Subcutaneous abdominal adipose tissue (tissue), 5 donors: Measurements from ENCODE around the gene NCAPH2.
A peak's percentile ranks its signal among the peaks of the same experiment; 100 is the strongest.

ENCODE experiments used
- H3K27ac ChIP-seq: one replicate; pipeline ENCODE4 v1.7.0; 2013; ENCODE audit warnings: low read depth, mild to moderate bottlenecking, inconsistent platforms, low read length, moderate library complexity
- H3K27me3 ChIP-seq, 5 donors: one replicate each; pipeline ENCODE4 v1.7.0; 2013; ENCODE audit warnings: low read length in 5 of 5, inconsistent platforms in 1 of 5; ENCODE audit not compliant: control insufficient read depth in 5 of 5, insufficient read depth in 4 of 5
- H3K36me3 ChIP-seq, 5 donors: one replicate each; pipeline ENCODE4 v1.7.0; 2013; ENCODE audit warnings: low read length in 5 of 5; ENCODE audit not compliant: control insufficient read depth in 5 of 5, insufficient read depth in 5 of 5
- H3K4me1 ChIP-seq, 5 donors: one replicate each; pipeline ENCODE4 v1.7.0; 2013; ENCODE audit warnings: low read length in 5 of 5, mild to moderate bottlenecking in 3 of 5, moderate library complexity in 1 of 5; ENCODE audit not compliant: control insufficient read depth in 5 of 5, insufficient read depth in 5 of 5
- H3K4me3 ChIP-seq, 5 donors: one replicate each; pipeline ENCODE4 v1.7.0; 2013; ENCODE audit warnings: low read length in 5 of 5, low read depth in 1 of 5
- H3K9ac ChIP-seq, 5 donors: one replicate each; pipeline ENCODE4 v1.7.0; 2013; ENCODE audit warnings: low read length in 5 of 5, mild to moderate bottlenecking in 4 of 5, moderate library complexity in 3 of 5
- H3K9me3 ChIP-seq, 5 donors: one replicate each; pipeline ENCODE4 v1.7.0; 2013; ENCODE audit warnings: low read length in 5 of 5; ENCODE audit not compliant: control insufficient read depth in 5 of 5
- donor health status: healthy.
- donor health status: healthy.
- donor health status: healthy.
- donor health status: healthy.
- donor health status: healthy.

Gene NCAPH2

DNA sequence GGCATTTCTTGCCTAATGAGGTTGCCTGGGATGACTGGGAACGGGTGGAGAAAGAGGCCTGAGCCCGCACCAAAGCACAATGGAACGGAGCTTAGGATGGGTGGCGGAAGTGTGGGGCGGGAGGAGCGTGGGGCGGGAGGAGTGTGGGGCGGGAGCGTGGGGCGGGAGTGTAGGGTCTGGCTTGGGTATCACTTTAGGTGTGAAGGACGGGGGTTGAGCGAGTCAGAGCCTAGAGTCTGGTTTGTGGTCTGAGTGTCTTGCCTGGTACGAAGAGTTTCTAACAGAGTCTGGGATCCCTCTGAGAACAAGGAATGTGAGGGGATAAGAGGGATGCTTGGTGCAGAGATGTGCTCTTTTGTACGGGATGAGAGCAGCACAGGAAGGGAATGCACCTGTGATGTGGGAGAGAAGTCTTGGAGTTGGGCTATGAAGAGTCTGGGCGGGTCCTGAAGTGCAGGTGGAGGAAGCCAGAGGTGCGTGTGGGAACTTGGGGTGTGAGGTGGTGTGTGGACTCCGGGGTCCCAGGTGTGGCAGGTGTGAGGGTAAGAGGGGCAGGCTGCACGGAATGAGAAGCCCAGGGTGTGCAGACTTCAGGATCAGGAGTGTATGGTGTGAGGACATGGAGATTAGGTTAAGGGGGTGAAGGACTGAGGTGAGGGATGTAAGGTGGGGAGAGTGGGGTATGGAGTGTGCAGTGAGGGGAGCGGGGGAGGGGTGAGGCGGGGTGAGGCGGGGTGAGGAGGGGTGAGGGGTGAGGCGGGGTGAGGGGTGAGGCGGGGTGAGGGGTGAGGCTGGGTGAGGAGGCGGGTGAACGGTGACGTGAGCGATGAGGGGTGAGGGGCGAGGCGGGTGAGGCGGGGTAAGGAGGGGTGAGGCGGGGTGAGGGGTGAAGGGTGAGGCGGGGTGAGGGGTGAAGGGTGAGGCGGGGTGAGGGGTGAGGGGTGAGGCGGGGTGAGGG, 53.7 kb downstream of the NCAPH2 start:
- Histone ChIP-seq H3K4me1 (peaks cover 7 to 28% (median 25%) of the 10 kb centered on the region in 5 donors), H3K9me3 (no peaks in the 10 kb centered on the region), H3K36me3 (no peaks in the 10 kb centered on the region), H3K27ac (no peak overlapping the region), H3K9ac (no peak overlapping the region), H3K4me3 (no peak overlapping the region), H3K27me3 (no peaks in the 10 kb centered on the region)

DNA sequence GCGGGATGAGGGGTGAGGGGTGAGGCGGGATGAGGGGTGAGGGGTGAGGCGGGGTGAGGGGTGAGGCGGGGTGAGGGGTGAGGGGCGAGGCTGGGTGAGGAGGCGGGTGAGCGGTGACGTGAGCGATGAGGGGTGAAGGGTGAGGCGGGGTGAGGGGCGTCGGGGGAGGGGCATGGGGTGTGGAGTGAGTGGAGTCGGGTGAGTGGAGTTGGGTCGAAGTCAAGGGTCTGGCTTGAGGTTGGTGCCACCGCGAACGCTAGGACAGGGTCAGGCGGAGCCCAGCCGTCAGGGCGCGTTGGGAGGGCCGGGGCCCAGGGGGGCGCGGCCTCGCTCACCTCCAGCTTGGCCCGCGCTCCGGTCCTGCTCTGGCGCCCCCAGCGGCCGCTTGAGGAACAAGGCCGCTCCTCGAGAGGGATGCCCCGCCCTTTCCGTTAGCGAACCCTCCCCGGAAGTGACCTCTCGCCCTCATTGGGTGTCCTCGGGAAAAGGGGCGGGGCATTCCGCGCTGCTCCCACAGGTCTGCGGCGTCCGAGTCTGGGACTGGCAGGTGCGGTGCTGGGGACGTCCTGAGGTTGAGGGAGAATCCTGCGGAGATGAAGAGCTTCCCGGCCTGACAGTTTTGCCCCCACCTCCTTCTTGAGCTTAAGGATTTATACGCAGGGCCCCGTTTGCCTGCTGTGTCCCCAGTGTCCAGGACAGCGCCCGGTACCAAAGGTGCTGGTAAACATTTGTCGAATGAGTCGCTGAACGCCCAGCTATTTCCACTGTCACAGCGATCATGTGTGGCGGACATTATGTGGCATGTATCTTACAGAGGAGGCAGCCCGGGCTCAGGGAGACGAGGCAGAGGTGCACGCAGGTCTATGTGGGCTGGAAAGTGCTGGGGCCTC, 54.7 kb downstream of the NCAPH2 start, which contains the start of gene SYCE3:
TSS of gene SYCE3 (minus strand) at position 397 of the 890 bp plus-strand sequence. CDS start 6,514 bp downstream, outside the sequence.
- peaks cover 0 to 1% (median 0%) of the 10 kb centered on the region in 5 donors for H3K36me3 ChIP-seq
- H3K4me1 ChIP-seq: peaks cover 7 to 28% (median 25%) of the 10 kb centered on the region in 5 donors
- H3K27ac ChIP-seq: peak within 1 kb of the TSS; percentile 94
- no peaks in the 10 kb centered on the region for H3K9me3 ChIP-seq
- no peaks in the 10 kb centered on the region for H3K27me3 ChIP-seq
- peak within 1 kb of the TSS; percentile 87 to 98 (median 90) for H3K9ac ChIP-seq
- H3K4me3 ChIP-seq: peak within 1 kb of the TSS; percentile 87 to 98 (median 94)

DNA sequence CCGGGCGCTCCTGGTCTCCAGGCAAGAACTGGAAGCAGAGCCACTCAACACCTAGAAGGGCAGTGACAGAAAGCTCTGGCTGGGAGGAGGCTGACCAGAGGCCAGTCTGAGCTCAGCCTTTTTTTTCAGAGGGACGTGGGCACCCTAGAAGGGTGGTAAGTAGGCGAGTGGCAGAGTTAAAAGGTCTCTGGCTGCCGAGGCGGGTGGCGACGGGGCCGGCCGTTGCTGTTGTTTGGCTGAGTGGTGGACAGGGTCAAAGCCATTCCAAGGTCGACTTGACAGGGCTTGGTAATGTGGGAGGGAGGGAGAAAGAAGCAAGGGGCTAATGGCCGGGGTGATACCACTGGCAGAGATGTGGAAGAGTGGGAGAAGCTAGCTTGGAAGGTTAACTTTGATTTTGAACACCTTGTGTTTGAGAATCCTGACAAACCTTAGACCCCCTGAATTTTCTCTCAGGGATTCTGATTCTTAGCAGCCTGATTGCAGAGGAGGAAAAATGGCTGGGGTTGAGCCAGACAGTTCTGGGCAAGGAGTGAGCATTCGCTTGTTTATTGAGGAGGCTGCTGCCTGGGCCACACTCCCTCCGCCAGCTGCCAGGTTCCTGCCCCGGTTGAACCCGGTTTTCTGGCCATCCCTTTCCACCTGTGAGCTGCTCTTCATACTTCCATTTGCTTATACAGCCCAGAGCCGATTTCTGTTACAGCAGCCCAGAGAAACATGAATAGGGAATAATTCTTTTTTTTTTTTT, 55.6 kb downstream of the NCAPH2 start:
- Histone ChIP-seq H3K27me3 (no peaks in the 10 kb centered on the region), H3K4me1 (peaks cover 7 to 29% (median 25%) of the 10 kb centered on the region in 5 donors), H3K27ac (peak overlapping the region; percentile 94), H3K36me3 (peaks cover 0 to 4% (median 2%) of the 10 kb centered on the region in 5 donors), H3K4me3 (peak overlapping the region; percentile 87 to 98 (median 94)), H3K9ac (peak overlapping the region; percentile 87 to 98 (median 90)), H3K9me3 (no peaks in the 10 kb centered on the region)

DNA sequence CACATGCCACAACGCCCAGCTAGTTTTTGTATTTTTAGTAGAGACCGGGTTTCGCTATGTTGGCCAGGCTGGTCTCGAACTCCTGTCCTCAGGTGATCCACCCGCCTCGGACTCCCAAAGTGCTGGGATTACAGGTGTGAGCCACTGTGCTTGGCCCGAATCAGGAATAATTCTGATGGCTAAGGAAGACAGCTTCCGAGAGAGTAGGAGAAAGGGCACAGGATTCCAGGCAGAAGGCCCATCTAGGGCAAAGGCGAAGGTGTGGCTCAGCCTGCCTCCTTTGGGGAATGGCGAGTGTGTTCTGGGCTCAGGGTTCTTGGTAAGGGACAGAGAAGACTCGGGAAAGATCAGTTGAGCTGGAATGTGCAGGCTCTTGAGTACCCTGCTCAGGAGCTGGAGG, 56.3 kb downstream of the NCAPH2 start:
- Histone ChIP-seq H3K9ac (peak overlapping the region in 3 of 5 donors; percentile 88 to 98 (median 94)), H3K27ac (peak overlapping the region; percentile 94), H3K27me3 (no peaks in the 10 kb centered on the region), H3K36me3 (peaks cover 0 to 9% (median 8%) of the 10 kb centered on the region in 5 donors), H3K9me3 (no peaks in the 10 kb centered on the region), H3K4me1 (peaks cover 7 to 36% (median 28%) of the 10 kb centered on the region in 5 donors), H3K4me3 (peak overlapping the region in 4 of 5 donors; percentile 2 to 98 (median 23))

DNA sequence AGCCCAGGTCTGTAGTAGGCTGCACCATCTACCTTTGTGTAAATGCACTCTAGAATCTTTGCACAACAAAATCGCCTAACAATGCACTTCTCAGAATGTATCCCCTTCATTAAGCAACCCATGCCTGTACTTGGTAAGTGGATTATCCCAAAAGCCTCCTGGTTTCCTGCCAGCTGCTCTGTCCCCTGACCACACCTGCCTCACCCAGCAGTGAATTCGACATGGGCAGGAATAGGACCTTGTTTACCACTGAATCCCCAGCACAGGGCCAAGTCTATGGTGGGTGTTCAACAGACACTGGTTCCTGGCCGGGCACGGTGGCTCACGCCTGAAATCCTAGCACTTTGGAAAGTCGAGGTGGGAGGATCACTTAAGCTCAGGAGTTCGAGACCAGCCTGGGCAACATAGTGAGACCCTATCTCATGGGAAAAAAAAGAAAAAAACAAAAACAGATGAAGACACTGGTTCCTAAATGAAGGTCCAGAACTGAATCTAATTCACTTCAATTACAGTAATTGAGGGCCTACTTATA, 59.8 kb downstream of the NCAPH2 start:
- Histone ChIP-seq H3K36me3 (peaks cover 0 to 39% (median 18%) of the 10 kb centered on the region in 5 donors), H3K4me1 (peaks cover 7 to 58% (median 50%) of the 10 kb centered on the region in 5 donors), H3K27me3 (no peaks in the 10 kb centered on the region), H3K9ac (no peak overlapping the region), H3K9me3 (no peaks in the 10 kb centered on the region), H3K27ac (no peak overlapping the region), H3K4me3 (no peak overlapping the region)

DNA sequence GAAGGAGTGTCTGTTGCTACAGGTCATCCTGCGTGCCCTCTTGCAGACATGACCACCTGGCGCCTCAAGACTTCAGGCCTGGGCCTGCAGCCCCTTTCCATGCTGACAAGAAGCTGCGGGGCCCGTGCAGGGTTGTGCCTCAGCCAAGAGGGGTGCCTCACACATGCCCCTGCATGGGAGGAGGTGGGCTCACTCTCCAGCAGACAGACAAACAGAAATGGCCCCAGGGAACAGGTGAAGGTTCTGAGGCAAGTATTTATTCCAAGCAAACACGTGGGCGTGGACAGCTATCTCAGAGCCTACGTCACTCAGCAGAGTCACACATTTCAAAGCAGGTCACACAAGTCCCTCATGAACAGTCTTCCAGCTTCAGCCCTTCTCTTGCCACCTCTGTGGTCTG, 60.6 kb downstream of the NCAPH2 start:
- Histone ChIP-seq H3K36me3 (peaks cover 0 to 47% (median 18%) of the 10 kb centered on the region in 5 donors), H3K9ac (no peak overlapping the region), H3K27me3 (no peaks in the 10 kb centered on the region), H3K27ac (no peak overlapping the region), H3K9me3 (no peaks in the 10 kb centered on the region), H3K4me3 (no peak overlapping the region), H3K4me1 (peaks cover 6 to 50% (median 44%) of the 10 kb centered on the region in 5 donors)

DNA sequence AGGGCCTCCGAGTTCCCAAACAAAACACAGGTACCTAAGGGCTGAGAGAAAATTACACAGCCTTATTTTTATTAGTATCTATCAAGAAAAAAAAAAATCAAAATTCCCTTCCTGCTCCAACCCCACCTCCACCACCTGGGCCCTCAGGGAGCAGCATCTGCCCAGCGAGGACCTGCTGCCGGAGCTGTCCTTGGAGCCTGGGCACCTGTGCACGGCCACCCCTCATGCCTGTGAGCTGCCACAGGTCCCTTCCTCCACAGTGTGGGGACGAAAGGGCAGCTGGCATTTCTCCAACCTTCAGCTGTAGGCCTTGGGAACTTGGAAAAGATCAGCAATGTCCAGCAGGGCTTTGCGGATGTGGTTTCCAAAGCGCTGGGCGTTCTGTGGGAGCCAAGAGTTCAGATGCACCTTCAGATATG, 61.0 kb downstream of the NCAPH2 start:
- Histone ChIP-seq H3K27me3 (no peaks in the 10 kb centered on the region), H3K4me3 (no peak overlapping the region), H3K27ac (no peak overlapping the region), H3K9me3 (no peaks in the 10 kb centered on the region), H3K4me1 (peaks cover 4 to 46% (median 40%) of the 10 kb centered on the region in 5 donors), H3K9ac (no peak overlapping the region), H3K36me3 (peaks cover 0 to 49% (median 18%) of the 10 kb centered on the region in 5 donors)

DNA sequence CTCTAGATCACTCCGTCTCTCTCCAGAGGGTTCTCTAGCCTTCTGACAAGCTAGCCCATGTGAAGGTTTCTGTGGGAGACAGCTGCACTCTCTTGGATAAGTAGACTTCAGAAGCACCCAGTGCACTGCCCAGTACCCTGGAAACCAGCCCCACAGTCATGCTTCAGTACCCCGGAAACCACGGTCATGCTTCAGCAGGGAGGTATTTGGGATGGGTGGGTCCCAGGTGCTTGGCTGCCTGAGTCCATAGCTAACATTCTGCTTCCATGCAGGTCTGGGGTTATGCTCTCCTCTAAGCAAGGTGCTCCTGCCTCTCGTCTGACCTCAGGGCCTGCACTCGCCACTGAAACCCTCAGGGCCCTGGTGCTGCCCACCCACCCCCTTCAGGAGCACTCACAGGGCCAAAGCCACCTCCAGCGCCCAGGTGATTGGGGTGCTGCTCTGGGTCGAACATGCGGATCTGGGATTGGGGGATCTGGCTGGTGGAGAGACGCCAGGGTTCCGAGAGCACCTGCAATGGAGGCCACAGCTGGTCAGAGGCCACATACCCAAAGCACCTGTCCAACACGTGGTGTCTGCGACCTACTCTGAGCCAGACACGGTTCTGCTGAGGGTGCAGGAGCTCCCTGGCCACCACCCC, 62.0 kb downstream of the NCAPH2 start:
- no peak overlapping the region for H3K27ac ChIP-seq
- peaks cover 0 to 36% (median 31%) of the 10 kb centered on the region in 5 donors for H3K4me1 ChIP-seq

More for the DNA sequence above, 62.0 kb downstream of the NCAPH2 start:
- H3K36me3 ChIP-seq: peaks cover 0 to 53% (median 18%) of the 10 kb centered on the region in 5 donors
- no peak overlapping the region for H3K4me3 ChIP-seq
- H3K27me3 ChIP-seq: no peaks in the 10 kb centered on the region
- H3K9me3 ChIP-seq: no peaks in the 10 kb centered on the region
- H3K9ac ChIP-seq: peak overlapping the region in 1 of 5 donors; percentile 0
